HG03280 (cell line): ENCODE measurements around the gene RBM25.

Experiments used
- ATAC-seq: cut with Tn5 transposase; IDR thresholded peaks from one replicate; pipeline ENCODE4 v1.9.1; 2021; ENCODE audit warnings: mild to moderate bottlenecking, moderate library complexity; ENCODE audit not compliant: unreplicated experiment

RBM25 gene

GRCh38 chr14:73102806-73103497 is 44.6 kb downstream of the RBM25 start:
- no peak for ATAC-seq

DNA sequence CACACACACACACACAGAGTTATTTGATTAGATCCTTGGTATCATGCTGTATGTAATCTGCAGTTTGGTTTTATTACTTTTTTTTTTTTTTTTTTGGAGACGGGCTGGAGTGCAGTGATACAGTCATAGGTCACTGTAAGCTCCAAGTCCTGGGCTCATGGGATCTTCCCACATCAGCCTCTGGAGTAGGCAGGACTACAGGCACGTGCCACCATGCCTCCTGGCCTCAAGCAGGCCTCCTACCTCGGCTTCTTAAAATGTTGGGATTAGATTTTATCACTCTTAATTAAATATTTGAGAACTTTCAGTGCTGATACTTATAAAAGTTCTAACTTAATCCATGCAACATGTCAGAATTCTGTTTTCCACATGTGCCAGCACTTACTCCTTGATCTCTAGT is 46.7 kb downstream of the RBM25 start:
- no peak for ATAC-seq

DNA sequence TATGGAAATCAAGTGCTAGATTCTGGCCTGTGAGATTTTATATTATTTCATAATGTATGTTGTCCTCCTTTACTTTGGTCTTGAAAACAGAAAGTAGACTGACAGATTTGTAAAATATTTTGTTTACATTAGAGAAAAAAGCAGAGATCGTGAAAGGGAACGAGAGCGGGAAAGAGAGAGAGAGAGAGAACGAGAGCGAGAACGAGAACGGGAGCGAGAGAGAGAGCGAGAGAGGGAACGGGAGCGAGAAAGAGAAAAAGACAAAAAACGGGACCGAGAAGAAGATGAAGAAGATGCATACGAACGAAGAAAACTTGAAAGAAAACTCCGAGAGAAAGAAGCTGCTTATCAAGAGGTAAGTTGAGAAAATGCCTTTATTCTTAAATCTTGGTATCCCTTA is 47.4 kb downstream of the RBM25 start:
- no peak for ATAC-seq

DNA sequence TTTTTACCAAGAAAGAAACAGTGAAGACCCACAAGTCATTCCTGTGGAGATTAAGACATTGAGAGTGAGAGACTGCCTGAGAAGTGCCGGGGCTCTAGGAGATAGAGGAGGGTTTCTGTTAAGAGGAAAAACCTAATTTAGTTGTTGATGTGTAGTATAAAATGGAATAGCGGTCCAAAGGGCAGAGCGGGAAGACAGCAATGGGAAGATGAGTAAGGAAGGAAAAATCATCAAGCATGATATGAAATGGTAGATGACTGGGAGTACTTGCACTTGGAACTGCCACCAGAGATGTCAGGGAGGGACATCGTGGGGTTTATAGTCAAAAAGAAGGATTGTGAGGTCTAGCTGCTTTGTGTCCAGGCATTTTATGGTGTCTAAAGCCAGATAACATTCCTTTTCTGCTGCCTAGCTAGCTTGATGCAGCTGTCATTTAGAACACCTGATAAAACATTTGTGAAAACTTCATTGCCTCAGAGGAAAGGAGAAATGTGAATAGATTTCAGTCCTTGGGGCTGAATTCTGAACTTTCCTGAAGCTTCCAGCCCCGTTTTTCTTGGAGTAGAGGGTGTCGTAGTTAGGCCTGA is 57.8 kb downstream of the RBM25 start:
- no peak for ATAC-seq

DNA sequence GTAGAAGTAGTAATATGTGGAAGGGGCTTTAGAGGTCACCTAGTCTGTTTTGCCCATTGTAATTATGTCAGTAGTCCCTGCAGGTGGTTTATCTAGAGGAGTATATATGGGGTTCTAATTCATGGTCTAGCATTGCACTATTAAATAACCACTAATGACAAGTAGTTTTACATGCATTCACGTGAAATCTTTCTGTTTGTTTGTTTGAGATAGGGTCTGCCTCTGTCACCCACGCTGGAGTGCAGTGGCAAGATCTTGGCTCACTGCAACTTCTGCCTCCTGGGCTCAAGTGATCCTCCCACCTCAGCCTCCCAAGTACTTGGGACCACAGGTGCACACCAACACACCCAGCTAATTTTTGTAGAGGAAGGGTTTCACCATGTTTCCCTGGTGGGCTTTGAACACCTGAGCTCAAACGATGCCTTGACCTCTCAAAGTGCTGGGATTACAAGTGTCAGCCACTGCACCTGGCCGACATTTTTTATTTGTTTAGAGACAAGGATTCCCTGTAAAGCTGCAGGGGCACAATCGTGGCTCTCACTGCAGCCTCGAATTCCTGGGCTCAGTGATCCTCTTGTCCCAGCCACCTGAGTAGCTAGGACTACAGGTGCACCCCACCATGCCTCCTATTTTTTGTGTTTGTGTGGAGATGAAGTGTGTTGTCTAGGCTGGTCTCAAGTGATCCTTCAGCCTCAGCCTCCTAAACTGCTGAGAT is 66.0 kb downstream of the RBM25 start:
- ATAC-seq = no peak

DNA sequence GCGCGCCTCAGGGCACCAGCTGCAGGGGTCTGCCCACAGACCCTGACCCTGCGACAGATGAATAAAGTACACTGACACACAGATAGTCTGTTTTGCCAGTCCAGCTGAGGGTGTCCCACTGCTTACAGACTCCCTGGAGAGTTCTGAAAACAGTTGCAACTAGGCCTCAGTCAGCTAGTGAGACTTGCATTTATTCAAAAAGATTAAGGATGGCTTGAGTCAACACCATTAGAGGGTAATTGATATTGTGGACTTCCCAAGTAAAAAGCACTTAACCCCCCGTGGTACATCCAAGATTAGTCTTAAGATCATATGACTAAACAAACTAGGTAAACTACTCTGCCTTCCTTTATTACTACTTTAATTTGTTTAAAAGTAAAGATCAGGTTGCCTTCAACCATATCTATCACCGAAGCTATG is 66.8 kb downstream of the RBM25 start:
- no peak for ATAC-seq

GRCh38 chr14:73125746-73126145 is 67.4 kb downstream of the RBM25 start:
- ATAC-seq = no peak

- ATAC-seq = no peak
Measured at GRCh38 chr14:73133795-73134194, 75.5 kb downstream of the RBM25 start.

GRCh38 chr14:73136085-73136386 is 77.7 kb downstream of the RBM25 start:
- no peak for ATAC-seq

DNA sequence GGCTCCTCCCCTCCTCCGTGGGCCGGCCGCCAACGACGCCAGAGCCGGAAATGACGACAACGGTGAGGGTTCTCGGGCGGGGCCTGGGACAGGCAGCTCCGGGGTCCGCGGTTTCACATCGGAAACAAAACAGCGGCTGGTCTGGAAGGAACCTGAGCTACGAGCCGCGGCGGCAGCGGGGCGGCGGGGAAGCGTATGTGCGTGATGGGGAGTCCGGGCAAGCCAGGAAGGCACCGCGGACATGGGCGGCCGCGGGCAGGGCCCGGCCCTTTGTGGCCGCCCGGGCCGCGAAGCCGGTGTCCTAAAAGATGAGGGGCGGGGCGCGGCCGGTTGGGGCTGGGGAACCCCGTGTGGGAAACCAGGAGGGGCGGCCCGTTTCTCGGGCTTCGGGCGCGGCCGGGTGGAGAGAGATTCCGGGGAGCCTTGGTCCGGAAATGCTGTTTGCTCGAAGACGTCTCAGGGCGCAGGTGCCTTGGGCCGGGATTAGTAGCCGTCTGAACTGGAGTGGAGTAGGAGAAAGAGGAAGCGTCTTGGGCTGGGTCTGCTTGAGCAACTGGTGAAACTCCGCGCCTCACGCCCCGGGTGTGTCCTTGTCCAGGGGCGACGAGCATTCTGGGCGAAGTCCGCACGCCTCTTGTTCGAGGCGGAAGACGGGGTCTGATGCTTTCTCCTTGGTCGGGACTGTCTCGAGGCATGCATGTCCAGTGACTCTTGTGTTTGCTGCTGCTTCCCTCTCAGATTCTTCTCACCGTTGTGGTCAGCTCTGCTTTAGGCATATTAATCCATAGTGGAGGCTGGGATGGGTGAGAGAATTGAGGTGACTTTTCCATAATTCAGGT is 78.3 kb downstream of the RBM25 start, which contains the start of gene PSEN1:
Gene PSEN1 (plus strand): TSS at position 121 of the 839 bp plus-strand sequence. CDS start 11,513 bp downstream, outside the sequence.
- ATAC-seq = peak; percentile 90

GRCh38 chr14:73140811-73141323 is 82.5 kb downstream of the RBM25 start:
- ATAC-seq = no peak

GRCh38 chr14:73142216-73142615 is 83.9 kb downstream of the RBM25 start:
- no peak for ATAC-seq

- no peak for ATAC-seq
Measured at GRCh38 chr14:73143003-73143402, 84.7 kb downstream of the RBM25 start.

DNA sequence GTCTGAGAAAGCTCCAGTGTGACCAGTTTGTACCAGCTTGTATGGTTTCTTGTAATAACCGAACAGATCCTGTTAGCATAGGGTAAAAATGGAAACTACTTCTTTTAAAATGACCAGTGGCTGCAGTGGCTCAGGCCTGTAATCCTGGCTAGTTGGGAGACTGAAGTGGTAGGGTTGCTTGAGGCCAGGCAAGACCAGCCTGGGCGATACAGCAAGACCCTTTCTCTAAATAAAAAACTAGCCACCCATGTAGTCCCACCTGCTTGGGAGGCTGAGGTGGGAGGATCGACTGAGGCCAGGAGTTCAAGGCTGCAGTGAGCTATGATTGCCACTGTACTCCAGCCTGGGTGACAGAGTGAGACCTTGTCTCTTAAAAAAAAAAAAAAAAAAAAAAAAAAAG is 85.3 kb downstream of the RBM25 start:
- ATAC-seq = no peak

DNA sequence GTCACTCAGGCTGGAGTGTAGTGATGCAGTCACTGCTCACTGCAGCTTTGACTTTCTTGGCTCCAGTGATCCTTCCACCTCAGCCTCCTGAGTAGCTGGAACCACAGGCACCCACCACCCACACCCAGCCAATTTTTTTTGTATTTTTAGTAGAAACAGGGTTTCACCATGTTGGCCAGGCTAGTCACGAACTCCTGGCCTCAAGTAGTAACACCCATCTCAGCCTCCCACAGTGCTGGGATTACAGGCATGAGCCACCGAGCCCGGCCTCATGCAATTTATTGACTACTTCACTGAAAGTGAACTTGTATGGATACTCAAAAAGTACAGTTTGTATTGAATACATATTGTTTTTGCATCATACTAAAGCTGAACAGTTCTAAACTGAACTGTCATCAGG is 87.0 kb downstream of the RBM25 start:
- no peak for ATAC-seq

GRCh38 chr14:73146111-73146510 is 87.8 kb downstream of the RBM25 start:
- no peak for ATAC-seq

- no peak for ATAC-seq
Measured at GRCh38 chr14:73149753-73150152, 91.4 kb downstream of the RBM25 start.

DNA sequence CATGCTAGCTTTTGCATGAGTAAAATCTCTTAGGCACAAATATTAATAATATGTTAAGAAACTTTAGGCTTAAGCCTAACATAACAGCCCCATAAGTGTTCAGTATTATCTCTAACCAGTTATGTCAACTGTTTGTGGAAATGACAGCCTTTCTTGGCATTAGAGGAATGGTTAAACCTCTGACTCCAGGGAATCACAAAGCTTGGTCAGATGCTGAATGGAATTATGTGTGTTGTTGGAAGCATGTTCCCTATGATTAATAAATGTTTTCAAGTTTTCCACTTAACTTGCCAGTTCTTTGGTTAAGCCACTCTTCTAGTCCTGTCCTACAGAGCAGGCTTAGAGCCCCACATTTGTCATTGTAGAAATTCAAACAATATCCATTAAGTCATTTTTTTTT is 94.9 kb downstream of the RBM25 start:
- no peak for ATAC-seq

DNA sequence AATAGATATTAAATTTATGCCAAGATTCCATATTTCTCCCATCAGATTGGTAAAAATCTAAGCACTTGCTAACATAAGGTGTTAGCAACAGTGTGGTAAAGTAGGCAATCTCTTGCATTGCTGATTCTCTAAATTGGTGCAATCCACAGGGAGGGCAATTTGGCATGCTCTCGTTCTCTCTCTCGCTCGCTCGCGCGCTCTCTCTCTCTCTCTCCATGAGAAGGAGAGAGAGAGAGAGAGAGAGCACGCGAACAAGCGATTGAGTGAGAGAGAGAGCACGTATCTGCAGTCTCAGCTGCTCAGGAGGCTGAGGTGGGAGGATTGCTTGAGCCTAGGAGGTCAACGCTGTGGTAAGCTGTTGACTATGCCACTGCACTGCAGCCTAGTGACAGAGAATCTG is 103.9 kb downstream of the RBM25 start:
- no peak for ATAC-seq

DNA sequence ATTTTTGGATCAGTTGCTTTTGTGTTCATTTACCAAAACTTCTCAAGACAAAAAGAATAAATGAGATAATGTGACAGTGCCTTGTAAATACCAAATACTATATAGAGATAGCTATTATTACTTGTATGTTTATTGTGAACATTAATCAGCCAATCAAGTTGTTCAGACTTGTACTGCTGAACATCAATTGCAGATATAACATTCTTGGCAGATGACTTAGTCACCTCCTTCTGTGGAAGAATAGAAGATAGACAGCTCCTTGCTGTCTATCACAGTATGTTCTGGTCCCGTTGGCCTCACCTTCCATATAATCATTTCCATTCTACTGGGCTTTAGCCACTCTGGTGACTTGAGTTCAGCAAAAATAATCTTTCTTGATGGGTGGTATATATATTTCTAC is 108.1 kb downstream of the RBM25 start:
- ATAC-seq = no peak

DNA sequence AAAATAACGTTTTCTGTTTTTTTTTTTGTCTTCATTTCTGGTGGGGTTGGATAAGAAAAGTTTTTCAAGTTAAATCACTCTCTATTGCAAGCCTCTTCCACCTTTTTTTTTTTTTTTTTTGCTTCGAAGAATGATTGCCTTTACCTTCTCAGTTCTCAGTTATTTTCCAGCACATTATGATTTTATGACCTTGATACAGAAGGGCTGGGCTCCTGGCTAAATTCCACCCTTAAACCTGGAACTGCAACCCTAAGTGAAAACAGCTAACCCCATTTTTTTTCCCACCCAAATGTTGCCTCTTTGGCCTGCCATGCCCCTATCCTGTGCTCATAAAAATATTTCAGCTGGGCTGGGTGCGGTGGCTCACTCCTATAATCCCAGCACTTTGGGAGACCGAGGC is 109.4 kb downstream of the RBM25 start:
- no peak for ATAC-seq
